Esophagus squamous epithelium (tissue), 5 donors: Measurements from ENCODE around the gene MS4A10. TPM values are rescaled to one million over a fixed set of nuclear protein-coding genes. Genes with fewer than 3 reads are reported as not detected.
A peak's percentile ranks its signal among the peaks of the same experiment; 100 is the strongest.

ENCODE experiments used
- DNase-seq: peaks from one replicate; lab custom pipeline; 2025; lab: John Stamatoyannopoulos, UW
- H3K27ac ChIP-seq, 4 donors: fragments of 200-600 bp; sonication (generic); one replicate each; pipeline ENCODE4 v1.5.1; 2016 to 2019; ENCODE audit warnings: mild to moderate bottlenecking in 1 of 4
- H3K27me3 ChIP-seq, 4 donors: fragments of 200-600 bp; sonication (generic); 1 replicate in 3 of 4; 2 replicates in 1 of 4; pipeline versions ENCODE4 v1.5.1 to v1.6.0; 2017 to 2021; ENCODE audit warnings: antibody characterized with exemption in 1 of 4
- H3K36me3 ChIP-seq, 3 donors: fragments of 200-600 bp; sonication (generic); one replicate each; pipeline ENCODE4 v1.5.1; 2016 to 2019
- H3K4me1 ChIP-seq, 3 donors: fragments of 200-600 bp; sonication (generic); one replicate each; pipeline ENCODE4 v1.5.1; 2017 to 2019
- H3K4me3 ChIP-seq, 4 donors: fragments of 200-600 bp; sonication (generic); 1 replicate in 3 of 4; 2 replicates in 1 of 4; pipeline ENCODE4 v1.5.1; 2016 to 2019; ENCODE audit warnings: mild to moderate bottlenecking in 2 of 4, moderate library complexity in 1 of 4
- H3K9me3 ChIP-seq, 3 donors: fragments of 200-600 bp; sonication (generic); one replicate each; pipeline ENCODE4 v1.5.1; 2016 to 2019
- CTCF ChIP-seq, 6 experiments: fragments of 450-650 bp in 4 of 6; fragments of 200-600 bp in 2 of 6; sonication (generic) in 2 of 6; IDR thresholded peaks; one replicate each; pipeline ENCODE4 v1.5.1; 2016 to 2019; ENCODE audit warnings: antibody characterized with exemption in 6 of 6, mild to moderate bottlenecking in 4 of 6, moderate library complexity in 4 of 6
- POLR2A ChIP-seq, 4 donors: fragments of 450-650 bp; IDR thresholded peaks; one replicate each; pipeline ENCODE4 v1.6.1; 2017; ENCODE audit warnings: antibody characterized with exemption in 4 of 4, mild to moderate bottlenecking in 4 of 4, moderate library complexity in 3 of 4
- WGBS, 2 donors: methylation state at CpG; one replicate each; pipeline ENCODE4 v1.1.5; 2018; 5-methylcytosine and 5-hydroxymethylcytosine counted together
- intact Hi-C: fragments of 100-400 bp; cut with DNase I; formaldehyde crosslinking; loops from one replicate; pipeline ENCODE4 v1.15.0; 2022
- total RNA-seq, 4 donors: library from RNA; depleted of rRNA; stranded (reverse); fragments of >200 nt; gene quantifications; one replicate each; pipeline ENCODE4 v1.1.0, GENCODE V29; 2016
- donor health status: DM: yes; HTN: yes; CAD: no.

MS4A10 gene
- total RNA-seq, 4 donors from 2014 or later = not detected

GRCh38 chr11:60761436-60762190 lies 23.5 kb upstream of the MS4A10 start:
- Histone ChIP-seq H3K36me3 (no peaks in the 10 kb centered on the region), H3K9me3 (no peaks in the 10 kb centered on the region), H3K27ac (no peak overlapping the region), H3K4me1 (no peaks in the 10 kb centered on the region), H3K27me3 (peaks cover 0 to 48% (median 0%) of the 10 kb centered on the region in 4 donors), H3K4me3 (no peak overlapping the region)
- TF ChIP-seq CTCF (IDR thresholded peaks at IDR 0.05) (no peak), POLR2A (IDR thresholded peaks at IDR 0.05) (no peak)
- intact Hi-C loops = no loop called here
- no peak for DNase-seq
- WGBS, 2 donors = 52 to 56% methylated on average over 4 of the region's 4 CpGs

- DNase-seq = no peak
- Histone ChIP-seq H3K9me3 (no peaks in the 10 kb centered on the region), H3K4me1 (no peaks in the 10 kb centered on the region), H3K27me3 (peaks cover 0 to 53% (median 0%) of the 10 kb centered on the region in 4 donors), H3K27ac (no peak overlapping the region), H3K36me3 (no peaks in the 10 kb centered on the region), H3K4me3 (no peak overlapping the region)
- TF ChIP-seq POLR2A (IDR thresholded peaks at IDR 0.05) (no peak), CTCF (IDR thresholded peaks at IDR 0.05) (peak in 1 of 6 experiments; percentile 20)
- WGBS, 2 donors = 65 to 73% methylated on average over 11 of the region's 11 CpGs
- intact Hi-C loops = no loop called here
Observed at GRCh38 chr11:60762851-60763691, 22.1 kb upstream of the MS4A10 start.

GRCh38 chr11:60763692-60764369 lies 21.3 kb upstream of the MS4A10 start:
- Histone ChIP-seq H3K36me3 (no peaks in the 10 kb centered on the region), H3K27ac (no peak overlapping the region), H3K9me3 (no peaks in the 10 kb centered on the region), H3K4me3 (no peak overlapping the region), H3K27me3 (peaks cover 0 to 54% (median 0%) of the 10 kb centered on the region in 4 donors), H3K4me1 (no peaks in the 10 kb centered on the region)
- intact Hi-C loops = no loop called here
- DNase-seq = no peak
- TF ChIP-seq CTCF (IDR thresholded peaks at IDR 0.05) = no peak
- no peak for TF ChIP-seq POLR2A (IDR thresholded peaks at IDR 0.05)
- 76 to 84% methylated on average over 5 to 7 of the region's 11 CpGs for WGBS, 2 donors

- H3K4me1 ChIP-seq = no peaks in the 10 kb centered on the region
- H3K36me3 ChIP-seq = no peaks in the 10 kb centered on the region
- H3K27ac ChIP-seq = no peak overlapping the region
- intact Hi-C loops = no loop called here
- H3K4me3 ChIP-seq = no peak overlapping the region
- peaks cover 0 to 47% (median 0%) of the 10 kb centered on the region in 4 donors for H3K27me3 ChIP-seq
- H3K9me3 ChIP-seq = no peaks in the 10 kb centered on the region
- no peak for TF ChIP-seq CTCF (IDR thresholded peaks at IDR 0.05)
- TF ChIP-seq POLR2A (IDR thresholded peaks at IDR 0.05) = no peak
- 25 to 30% methylated on average over 1 of the region's 1 CpG for WGBS, 2 donors
- no peak for DNase-seq
Observed at GRCh38 chr11:60764879-60765278, 20.3 kb upstream of the MS4A10 start.
